H1 (cell line): ENCODE results near the gene ANKRD36. TPM values are rescaled to one million over a fixed set of nuclear protein-coding genes. Genes with fewer than 3 reads are reported as not detected.
A peak's percentile ranks its signal among the peaks of the same experiment; 100 is the strongest.
"Not testable (repeated sequence)": the region's sequence is repeated elsewhere in the genome, so short reads cannot be mapped to it uniquely, and the experiment has no call there.

Experiments used
- CTCF ChIA-PET: fragments of 300-600 bp; sonication (Branson Sonifier 250); formaldehyde crosslinking; loops from one replicate; lab custom pipeline; 2021; ENCODE audit not compliant: partially characterized antibody; lab: Charles Lee
- POLR2A ChIA-PET: fragments of 300-600 bp; sonication (Branson Sonifier 250); formaldehyde crosslinking; loops from one replicate; lab custom pipeline; 2021; ENCODE audit warnings: inconsistent platforms; ENCODE audit not compliant: partially characterized antibody; lab: Charles Lee
- DNase-seq, 2 experiments: peaks; one replicate each; pipeline versions ENCODE4 v3.0.0 to v3.0.0-alpha.2; 2010 to 2022; ENCODE audit warnings: low spot score in 2 of 2, low read depth in 1 of 2, mixed read lengths in 1 of 2
- FAIRE-seq: peaks from 2 replicates; lab custom pipeline; 2011; peaks lifted over from hg19 to GRCh38; lab: Jason Lieb, UNC
- H2AFZ ChIP-seq: 2 replicates; pipeline ENCODE4 v1.8.1; 2012; ENCODE audit warnings: low read length, inconsistent platforms
- H2AK5ac ChIP-seq: 2 replicates; pipeline ENCODE4 v1.6.1; 2013; ENCODE audit warnings: low read depth, low read length
- H2BK120ac ChIP-seq: replicated peaks from 2 replicates; pipeline ENCODE3; 2013; ENCODE audit warnings: low read depth, low read length, inconsistent platforms
- H2BK12ac ChIP-seq: 2 replicates; pipeline ENCODE4 v1.6.1; 2013; ENCODE audit warnings: low read depth, low read length
- H2BK15ac ChIP-seq: 2 replicates; pipeline ENCODE4 v1.6.1; 2013; ENCODE audit warnings: low read length
- H2BK20ac ChIP-seq: 2 replicates; pipeline ENCODE4 v1.6.1; 2013; ENCODE audit warnings: low read length
- H2BK5ac ChIP-seq: 2 replicates; pipeline ENCODE4 v1.6.1; 2013; ENCODE audit warnings: low read depth, low read length
- H3K14ac ChIP-seq: 2 replicates; pipeline ENCODE4 v1.6.1; 2013; ENCODE audit warnings: inconsistent platforms; ENCODE audit not compliant: insufficient read length
- H3K18ac ChIP-seq: 2 replicates; pipeline ENCODE4 v1.6.1; 2013; ENCODE audit warnings: low read length; ENCODE audit errors: extremely low read depth
- H3K23ac ChIP-seq: 2 replicates; pipeline ENCODE4 v1.6.1; 2013; ENCODE audit warnings: inconsistent platforms; ENCODE audit not compliant: insufficient read length
- H3K23me2 ChIP-seq: 2 replicates; pipeline ENCODE4 v1.6.1; 2013; ENCODE audit warnings: low read depth, low read length
- H3K27ac ChIP-seq: 2 replicates; pipeline ENCODE4 v1.6.1; 2011; ENCODE audit warnings: low read depth, low read length, inconsistent platforms
- H3K27me3 ChIP-seq, 4 experiments: replicated peaks in 1 of 4; 1 replicate in 1 of 4; 2 replicates in 3 of 4; pipeline versions ENCODE4 v1.6.1 to v1.8.1; 2011 to 2013; ENCODE audit warnings: low read length in 3 of 4, mild to moderate bottlenecking in 3 of 4, inconsistent platforms in 2 of 4, mixed read lengths in 2 of 4, moderate library complexity in 1 of 4; ENCODE audit not compliant: control insufficient read depth in 3 of 4, insufficient read depth in 3 of 4; ENCODE audit errors: extremely low read depth in 1 of 4
- H3K36me3 ChIP-seq, 4 experiments: 2 replicates each; pipeline versions ENCODE4 v1.6.1 to v1.8.1; 2011 to 2013; ENCODE audit warnings: mild to moderate bottlenecking in 4 of 4, low read length in 3 of 4, moderate library complexity in 2 of 4, control low read depth in 1 of 4, inconsistent platforms in 1 of 4; ENCODE audit not compliant: insufficient read depth in 4 of 4, control insufficient read depth in 2 of 4
- H3K4ac ChIP-seq: replicated peaks from 2 replicates; pipeline ENCODE3; 2013; ENCODE audit warnings: low read length, low read depth, mixed read lengths, inconsistent platforms; ENCODE audit not compliant: insufficient read length
- H3K4me1 ChIP-seq, 4 experiments: replicated peaks in 1 of 4; 1 replicate in 1 of 4; 2 replicates in 3 of 4; pipeline versions ENCODE4 v1.6.1 to v1.8.1; 2011 to 2013; ENCODE audit warnings: low read length in 3 of 4, inconsistent platforms in 2 of 4, mixed read lengths in 1 of 4; ENCODE audit not compliant: insufficient read depth in 4 of 4, control insufficient read depth in 3 of 4
- H3K4me2 ChIP-seq, 2 experiments: 2 replicates each; pipeline versions ENCODE4 v1.6.1 to v1.8.1; 2011 to 2013; ENCODE audit warnings: low read depth in 2 of 2, low read length in 2 of 2, control low read depth in 1 of 2, inconsistent platforms in 1 of 2, mild to moderate bottlenecking in 1 of 2; ENCODE audit not compliant: insufficient read depth in 1 of 2
- H3K4me3 ChIP-seq, 4 experiments: fragments of 200-600, 300-600 bp in 1 of 4; sonication (generic), shearing (Covaris generic), sonication (Bioruptor Twin) in 1 of 4; 2 replicates each; pipeline versions ENCODE4 v1.5.1 to v1.8.1; 2011 to 2016; ENCODE audit warnings: low read length in 4 of 4, low read depth in 3 of 4, control low read depth in 2 of 4, inconsistent platforms in 2 of 4, mild to moderate bottlenecking in 2 of 4, mixed read lengths in 1 of 4, moderate library complexity in 1 of 4; ENCODE audit not compliant: insufficient read depth in 2 of 4; ENCODE audit errors: extremely low read depth in 1 of 4
- H3K56ac ChIP-seq: replicated peaks from 2 replicates; pipeline ENCODE3; 2013; ENCODE audit warnings: low read depth, mild to moderate bottlenecking, mixed read lengths, low read length, inconsistent platforms; ENCODE audit not compliant: insufficient read length
- H3K79me1 ChIP-seq: 2 replicates; pipeline ENCODE4 v1.6.1; 2013; ENCODE audit warnings: low read depth, low read length, control low read depth
- H3K79me2 ChIP-seq, 2 experiments: 2 replicates each; pipeline versions ENCODE4 v1.6.1 to v1.8.1; 2012 to 2013; ENCODE audit warnings: low read length in 2 of 2, mild to moderate bottlenecking in 2 of 2, inconsistent platforms in 1 of 2; ENCODE audit not compliant: insufficient read depth in 2 of 2, control insufficient read depth in 1 of 2
- H3K9ac ChIP-seq, 4 experiments: replicated peaks in 1 of 4; 1 replicate in 1 of 4; 2 replicates in 3 of 4; pipeline versions ENCODE4 v1.6.1 to v1.8.1; 2011 to 2013; ENCODE audit warnings: low read depth in 3 of 4, low read length in 3 of 4, control low read depth in 2 of 4, mild to moderate bottlenecking in 2 of 4, moderate library complexity in 2 of 4, inconsistent platforms in 1 of 4; ENCODE audit errors: extremely low read depth in 1 of 4
- H3K9me3 ChIP-seq, 2 experiments: 2 replicates each; pipeline versions ENCODE4 v1.6.1 to v1.8.1; 2012 to 2013; ENCODE audit warnings: mild to moderate bottlenecking in 2 of 2, moderate library complexity in 2 of 2, control low read depth in 1 of 2, inconsistent platforms in 1 of 2, low read depth in 1 of 2, low read length in 1 of 2, mixed read lengths in 1 of 2; ENCODE audit not compliant: insufficient read depth in 2 of 2
- H4K20me1 ChIP-seq, 2 experiments: replicated peaks in 1 of 2; 2 replicates each; pipeline versions ENCODE3 to v1.8.1; 2011 to 2013; ENCODE audit warnings: inconsistent platforms in 2 of 2, low read length in 2 of 2, mild to moderate bottlenecking in 1 of 2; ENCODE audit not compliant: insufficient read depth in 2 of 2, control insufficient read depth in 1 of 2
- H4K5ac ChIP-seq: 2 replicates; pipeline ENCODE4 v1.6.1; 2013; ENCODE audit warnings: low read length, low read depth, mixed read lengths, inconsistent platforms; ENCODE audit not compliant: insufficient read length
- H4K8ac ChIP-seq: 2 replicates; pipeline ENCODE4 v1.8.0; 2013; ENCODE audit warnings: mild to moderate bottlenecking, moderate library complexity, low read length, inconsistent platforms; ENCODE audit not compliant: insufficient read depth; ENCODE audit errors: extremely low read depth
- H4K91ac ChIP-seq: replicated peaks from 2 replicates; pipeline ENCODE3; 2013; ENCODE audit warnings: low read length, mixed read lengths, inconsistent platforms; ENCODE audit not compliant: insufficient read length
- WGBS, 2 experiments: shearing (Covaris generic) in 1 of 2; methylation state at CpG; one replicate each; pipeline versions ENCODE4 v1.1.6 to v1.1.7; 2013 to 2015; ENCODE audit warnings: low lambda C conversion rate in 2 of 2, mixed read lengths in 2 of 2, inconsistent platforms in 1 of 2, low coverage in 1 of 2, missing lambda C conversion rate in 1 of 2; ENCODE audit not compliant: insufficient replicate concordance in 2 of 2, insufficient coverage in 1 of 2, insufficient read length in 1 of 2; ENCODE audit errors: extremely low coverage in 1 of 2, missing lambda C conversion rate in 1 of 2; 5-methylcytosine and 5-hydroxymethylcytosine counted together
- polyA plus RNA-seq, 7 experiments: library from polyadenylated mRNA; depleted of rRNA in 3 of 7; stranded (reverse) in 5 of 7; unstranded in 2 of 7; fragments of >200 nt in 5 of 7; fragments of 200-250 nt in 2 of 7; gene quantifications; 1 replicate in 5 of 7; 2 replicates in 1 of 7; 4 replicates in 1 of 7; pipeline versions ENCODE4 v1.2.1 to v1.2.3, GENCODE V29; 2011 to 2013; ENCODE audit warnings: missing spikeins in 2 of 7, mixed read lengths in 2 of 7
- total RNA-seq: library from RNA; stranded (reverse); fragmentation: NEBNext Ultra II Directional; extraction: Animal tissue kit (Norgen Biotek cat#: 25700); gene quantifications from 2 replicates; pipeline ENCODE4 v1.2.1, GENCODE V29; 2021

The ANKRD36 gene
- total and polyA plus RNA-seq, 2 of the 8 experiments (the other 6 are each of a cell fraction or from before 2014, with no cell fraction given): 2.7 to 12.3 TPM

GRCh38 chr2:97113882-97114255 is 916 bp downstream of the ANKRD36 start:
- H3K79me1 ChIP-seq, H3K23me2 ChIP-seq, H3K56ac ChIP-seq, FAIRE-seq, H4K91ac ChIP-seq, H3K9me3 ChIP-seq, H2BK120ac ChIP-seq, H3K27me3 ChIP-seq, H3K27ac ChIP-seq, H2BK12ac ChIP-seq, H4K8ac ChIP-seq, H3K4me1 ChIP-seq, POLR2A ChIA-PET, H3K4ac ChIP-seq, H4K20me1 ChIP-seq, DNase-seq, H3K18ac ChIP-seq, H4K5ac ChIP-seq, H2BK5ac ChIP-seq, H3K14ac ChIP-seq, H3K36me3 ChIP-seq, H2BK20ac ChIP-seq, H2AK5ac ChIP-seq, H3K23ac ChIP-seq, H3K79me2 ChIP-seq, H2BK15ac ChIP-seq: not testable (repeated sequence)
- 3% methylated on average over 11 of the region's 18 CpGs; no CpG with 5 or more reads in 1 of the 2 experiments for whole genome bisulfite sequencing, 2 experiments
- CTCF ChIA-PET: interaction anchor here (0.6 to 2.5 kb wide), 6 partner anchors 15 to 256 kb away, joined by 3 to 13 read pairs (median 8); partner anchors contain the start of gene ANKRD39
- H3K9ac ChIP-seq: peak overlapping the region in 2 of 4 experiments; percentile 8 to 13; a peak in 2 of 7 replicates
- peak overlapping the region; percentile 33 to 84 for H3K4me2 ChIP-seq
- peak overlapping the region; percentile 52 to 87 (median 61) for H3K4me3 ChIP-seq
- peak overlapping the region; percentile 98; the same call in 1 of the 2 replicates for H2AFZ ChIP-seq

GRCh38 chr2:97129090-97129489 is 16.1 kb downstream of the ANKRD36 start:
- CTCF ChIA-PET, H2BK12ac ChIP-seq, H3K18ac ChIP-seq, H3K14ac ChIP-seq, H4K5ac ChIP-seq, H2BK15ac ChIP-seq, H4K8ac ChIP-seq, H3K27ac ChIP-seq, H2BK20ac ChIP-seq, H3K9me3 ChIP-seq, H2BK5ac ChIP-seq, H2AK5ac ChIP-seq, H3K4me1 ChIP-seq, POLR2A ChIA-PET, H3K79me2 ChIP-seq, H3K56ac ChIP-seq, H3K4me3 ChIP-seq, H2AFZ ChIP-seq, H3K23me2 ChIP-seq, H4K91ac ChIP-seq, H3K23ac ChIP-seq, DNase-seq, H3K4ac ChIP-seq, FAIRE-seq, H4K20me1 ChIP-seq, H3K79me1 ChIP-seq, H3K4me2 ChIP-seq, H3K27me3 ChIP-seq, H3K9ac ChIP-seq, H2BK120ac ChIP-seq, H3K36me3 ChIP-seq: not testable (repeated sequence)
- WGBS, 2 experiments: 87% methylated on average over 2 of the region's 2 CpGs; no CpG with 5 or more reads in 1 of the 2 experiments
